GM18951 (cell line): Measurements from ENCODE around the gene SUPT20HL1.
"Not testable (repeated sequence)": the region's sequence is repeated elsewhere in the genome, so short reads cannot be mapped to it uniquely, and the experiment has no call there.

Experiments used
- POLR2A ChIP-seq: IDR thresholded peaks from 4 replicates; pipeline ENCODE4 v1.6.1; 2011; ENCODE audit warnings: mild to moderate bottlenecking; ENCODE audit not compliant: insufficient read length, insufficient read depth; ENCODE audit errors: extremely low read depth
- in situ Hi-C: fragments of 300-500 bp; cut with MboI; formaldehyde crosslinking; loops from one replicate; pipeline ENCODE4 v1.12.0; 2022; ENCODE audit warnings: low sequenced_read_pairs, mixed read lengths, inconsistent platforms; ENCODE audit not compliant: unreplicated experiment

Gene SUPT20HL1

DNA sequence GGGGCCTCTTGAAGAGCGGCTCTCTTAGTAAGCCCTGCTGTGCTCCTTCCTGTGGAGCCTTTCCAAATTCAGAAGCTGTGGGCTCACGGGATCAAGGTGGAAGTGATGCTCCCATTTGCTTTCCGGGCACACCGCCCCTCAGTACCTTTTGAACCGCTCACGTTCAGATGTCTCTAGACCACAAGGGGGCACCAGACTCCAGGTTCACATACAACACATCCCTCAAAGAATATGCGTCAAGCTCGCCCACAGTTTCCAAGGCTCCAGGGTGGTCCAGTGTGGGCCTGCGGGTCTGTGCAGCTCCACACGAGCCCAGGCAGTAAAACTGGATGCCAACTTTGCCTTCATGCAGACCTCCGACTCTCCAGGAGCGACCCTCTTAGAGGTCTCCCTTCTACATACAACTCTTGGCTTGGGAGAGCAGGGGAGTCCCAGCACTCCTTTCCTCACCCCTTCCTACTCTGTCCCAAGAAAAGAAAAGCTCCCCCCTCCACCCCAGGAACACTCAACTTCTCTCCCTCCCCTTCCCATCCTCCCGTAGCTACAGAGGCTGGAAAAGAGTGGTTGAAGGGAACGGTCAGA is 11.0 kb downstream of the SUPT20HL1 start:
- in situ Hi-C loops = no loop called here
- no peak for TF ChIP-seq POLR2A

DNA sequence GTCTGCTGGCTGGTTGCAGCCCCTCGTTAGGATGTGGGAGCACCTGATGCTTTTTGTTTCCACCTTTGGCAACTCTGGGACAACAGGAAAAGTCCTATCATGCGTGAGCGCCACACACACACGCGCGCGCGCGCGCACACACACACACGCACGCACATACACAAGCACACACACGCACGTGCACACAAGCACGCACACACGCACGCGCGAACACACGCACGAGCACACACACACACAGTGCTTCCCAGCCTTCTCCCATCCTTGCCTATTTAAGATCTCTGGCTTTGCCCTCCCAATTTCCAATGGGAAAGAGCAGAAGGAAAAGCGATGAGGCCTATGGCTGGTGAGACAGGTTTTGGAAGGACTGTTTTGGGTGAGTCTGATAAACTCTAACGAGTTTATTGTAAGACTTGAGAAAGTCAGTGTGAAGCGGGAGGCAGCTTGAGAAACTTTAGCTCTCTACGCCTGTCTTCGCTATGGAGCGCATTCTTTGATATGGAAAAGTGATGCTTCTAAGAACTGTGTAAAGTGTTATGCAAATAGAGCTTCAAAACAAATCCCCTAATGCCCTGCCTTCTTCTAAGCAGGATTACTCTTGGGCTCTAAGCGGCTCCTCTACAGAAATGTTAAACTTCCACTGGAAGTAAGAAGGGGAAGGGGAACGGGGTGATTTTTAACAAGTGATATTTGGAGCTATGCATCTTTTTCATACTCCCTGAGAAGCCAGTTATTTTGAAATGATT is 11.8 kb downstream of the SUPT20HL1 start:
- no peak for TF ChIP-seq POLR2A
- in situ Hi-C loops = no loop called here

DNA sequence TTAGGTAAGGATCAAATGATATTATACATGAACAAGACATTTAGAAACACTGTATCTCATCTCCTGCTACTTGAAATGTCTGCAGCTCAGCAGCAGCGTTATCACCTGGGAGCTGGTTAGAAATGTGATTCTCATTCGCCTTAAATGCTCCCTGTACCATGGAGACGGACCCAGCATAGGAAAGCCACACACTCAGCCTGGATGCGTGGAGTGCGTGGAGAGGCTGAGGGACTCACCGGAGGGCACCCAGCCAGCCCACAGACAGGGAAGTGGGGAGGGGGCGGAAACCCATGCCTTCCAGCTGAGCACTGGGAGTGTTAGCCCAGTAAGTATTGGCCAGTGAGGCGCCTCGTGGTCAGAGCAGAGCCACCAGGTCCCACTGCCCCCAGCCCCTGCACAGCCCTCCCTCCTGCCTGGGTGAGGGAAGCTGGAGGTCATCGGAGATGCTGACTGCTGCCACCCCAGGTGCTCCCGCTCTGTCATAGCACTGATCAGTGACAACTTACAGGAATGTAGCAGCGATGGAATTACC is 15.2 kb downstream of the SUPT20HL1 start:
- in situ Hi-C loops = no loop called here
- no peak for TF ChIP-seq POLR2A

DNA sequence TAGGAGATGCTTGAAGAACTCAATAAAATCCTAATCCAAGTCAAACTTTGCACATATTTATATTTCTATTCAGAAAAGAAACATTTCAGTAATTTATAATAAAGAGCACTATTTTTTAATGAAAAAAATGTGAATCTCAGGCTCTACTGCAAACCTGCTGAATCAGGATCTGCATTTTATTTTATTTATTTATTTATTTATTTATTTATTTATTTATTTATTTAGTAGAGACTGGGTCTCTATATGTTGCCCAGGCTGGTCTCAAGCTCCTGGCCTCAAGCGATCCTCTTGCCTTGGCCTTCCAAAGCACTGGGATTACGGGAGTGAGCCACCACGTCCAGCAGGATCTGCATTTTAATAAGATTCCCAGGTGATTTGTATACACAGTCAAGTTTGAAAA is 16.0 kb downstream of the SUPT20HL1 start:
- in situ Hi-C loops = no loop called here

DNA sequence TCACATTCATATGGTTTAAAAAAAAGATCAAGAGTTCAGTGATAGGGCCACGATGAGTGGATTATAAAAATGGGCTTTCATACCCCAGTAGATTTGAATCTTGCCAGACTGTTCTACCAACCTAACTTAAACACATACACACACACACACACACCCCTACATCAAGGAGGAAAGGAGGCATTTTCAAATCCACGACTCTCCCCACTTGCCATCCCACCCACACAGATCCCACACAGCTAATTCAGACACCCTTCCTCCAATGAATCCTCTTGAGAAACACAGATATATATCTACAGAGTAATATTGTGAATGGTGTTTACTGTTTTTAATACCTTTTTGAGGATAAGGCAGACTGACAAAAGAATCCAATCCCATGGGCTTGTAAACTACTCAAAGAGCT is 16.8 kb downstream of the SUPT20HL1 start:
- no peak for TF ChIP-seq POLR2A
- in situ Hi-C loops = no loop called here

More for the DNA sequence above, 16.0 kb downstream of the SUPT20HL1 start:
- no peak for TF ChIP-seq POLR2A

DNA sequence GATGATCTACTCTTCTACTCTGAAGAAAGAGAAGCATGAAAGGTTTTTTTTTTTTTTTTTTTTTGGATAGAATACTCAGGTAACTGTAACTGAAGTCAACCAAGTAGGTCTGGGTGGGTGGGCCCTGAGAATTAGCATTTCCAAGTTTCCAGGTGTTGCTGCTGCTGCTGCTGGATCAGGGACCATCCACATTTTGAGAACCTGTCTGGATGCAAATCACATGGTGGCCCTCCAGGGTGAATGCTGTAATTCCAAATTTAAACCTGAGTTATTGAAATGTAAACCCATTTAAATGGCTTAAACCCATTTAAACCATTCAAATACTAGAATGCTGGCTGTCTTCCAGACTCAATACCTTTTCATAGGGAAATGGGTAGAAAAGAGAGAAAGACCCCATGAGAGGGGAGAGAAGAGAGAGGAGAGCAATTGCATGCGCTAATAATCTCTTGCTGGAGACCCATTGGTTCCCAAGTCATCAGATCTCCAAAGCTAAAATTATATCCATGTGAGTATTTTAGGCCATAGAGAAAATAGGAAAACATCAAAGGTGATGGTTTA is 17.6 kb downstream of the SUPT20HL1 start:
- no peak for TF ChIP-seq POLR2A

DNA sequence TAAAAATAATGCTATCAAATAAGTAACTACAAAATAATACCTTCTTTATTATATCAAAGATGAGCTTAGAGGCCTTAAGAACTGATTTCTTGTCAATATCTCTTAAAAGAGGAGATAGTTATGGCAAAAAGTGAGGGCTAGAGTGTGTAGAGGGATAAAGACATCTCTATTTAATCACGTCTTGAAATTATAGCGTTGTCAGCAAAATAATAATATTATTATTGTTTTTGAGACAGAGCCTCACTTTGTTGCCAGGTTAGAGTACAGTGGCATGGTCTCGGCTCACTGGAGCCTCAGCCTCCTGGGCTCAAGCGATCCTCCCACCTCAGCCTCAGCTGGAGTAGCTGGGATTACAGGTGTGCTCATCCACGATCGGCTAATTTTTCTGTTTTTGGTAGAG is 18.3 kb downstream of the SUPT20HL1 start:
- in situ Hi-C loops = no loop called here
- TF ChIP-seq POLR2A = no peak

More for the DNA sequence above, 17.6 kb downstream of the SUPT20HL1 start:
- in situ Hi-C loops = no loop called here

DNA sequence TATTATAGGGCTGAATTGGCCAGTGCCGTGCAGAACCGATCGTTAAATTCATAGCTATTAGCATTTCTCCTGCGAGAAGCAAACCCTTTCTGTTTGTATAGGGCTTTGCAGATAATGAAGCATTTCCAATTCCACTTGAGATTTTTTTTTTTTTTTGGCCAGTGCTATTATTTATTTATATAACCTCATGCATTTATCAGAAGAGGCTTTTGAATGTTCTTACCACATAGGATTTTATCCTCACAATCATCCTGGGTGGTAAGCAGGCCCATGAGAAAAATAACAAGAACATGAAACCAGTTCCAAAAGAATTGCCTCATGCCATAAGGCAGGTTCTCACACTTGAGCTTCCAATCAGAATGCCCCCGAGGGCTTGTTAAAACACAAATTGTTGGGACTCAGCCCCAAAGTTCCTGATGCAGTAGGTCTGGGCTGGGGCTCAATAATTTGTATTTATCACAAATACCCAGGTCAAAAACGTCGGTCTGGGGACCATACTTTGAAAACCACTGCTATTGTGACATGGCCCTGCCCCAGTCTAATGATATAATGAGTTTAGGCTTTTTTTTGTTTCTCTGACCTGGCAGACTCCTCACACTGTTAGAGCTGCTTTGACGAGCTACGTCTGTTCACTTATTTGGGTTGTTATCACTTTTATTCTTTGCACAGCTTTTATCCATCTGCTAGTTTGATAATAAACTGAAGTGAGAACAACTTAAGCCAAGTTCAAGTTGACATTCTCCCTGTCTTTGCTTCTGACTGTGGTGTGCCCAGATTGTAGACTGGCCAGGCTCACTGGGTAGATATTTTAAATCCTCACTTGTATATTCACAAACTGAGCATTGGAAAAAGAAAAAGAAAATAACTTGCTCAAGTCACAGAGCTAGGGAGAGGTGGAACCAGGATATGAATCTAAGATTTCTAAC is 20.1 kb downstream of the SUPT20HL1 start:
- in situ Hi-C loops = no loop called here
- TF ChIP-seq POLR2A = no peak

DNA sequence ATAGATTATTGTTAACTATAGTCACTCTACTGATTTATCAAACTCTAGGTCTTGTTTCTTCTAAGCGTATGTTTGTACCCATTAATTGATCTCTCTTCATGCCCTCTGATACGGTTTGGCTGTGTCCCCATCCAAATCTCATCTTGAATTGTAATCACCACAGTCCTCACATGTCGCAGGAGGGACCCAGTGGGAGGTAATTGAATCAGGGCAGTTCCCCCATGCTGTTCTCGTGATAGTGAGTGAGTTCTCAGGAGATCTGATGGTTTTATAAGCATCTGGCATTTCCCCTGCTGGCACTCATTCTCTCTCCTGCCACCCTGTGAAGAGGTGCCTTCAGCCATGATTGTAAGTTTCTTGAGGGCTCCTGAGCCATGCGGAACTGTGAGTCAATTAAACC is 21.9 kb downstream of the SUPT20HL1 start:
- in situ Hi-C loops = not testable (repeated sequence)

DNA sequence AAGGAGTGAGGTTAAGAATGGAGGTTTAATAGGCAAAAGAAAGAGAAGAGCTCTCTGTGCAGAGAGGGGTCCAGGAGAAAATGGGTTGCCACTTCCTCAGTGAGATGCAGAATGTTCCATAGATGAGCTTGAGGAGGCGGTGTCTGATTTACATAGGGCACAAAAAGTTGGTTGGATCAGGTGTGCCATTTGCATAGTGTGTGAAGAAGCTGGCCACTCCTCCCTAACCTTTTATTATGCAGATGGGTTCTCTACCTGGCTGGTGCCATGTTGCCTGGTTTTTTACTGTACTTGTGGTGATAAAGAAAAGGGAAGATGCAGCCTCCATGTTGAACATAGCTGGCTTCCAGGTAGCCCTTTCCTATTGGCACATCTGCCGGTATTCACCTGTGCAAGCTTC is 27.3 kb downstream of the SUPT20HL1 start:
- TF ChIP-seq POLR2A = no peak
- in situ Hi-C loops = no loop called here

DNA sequence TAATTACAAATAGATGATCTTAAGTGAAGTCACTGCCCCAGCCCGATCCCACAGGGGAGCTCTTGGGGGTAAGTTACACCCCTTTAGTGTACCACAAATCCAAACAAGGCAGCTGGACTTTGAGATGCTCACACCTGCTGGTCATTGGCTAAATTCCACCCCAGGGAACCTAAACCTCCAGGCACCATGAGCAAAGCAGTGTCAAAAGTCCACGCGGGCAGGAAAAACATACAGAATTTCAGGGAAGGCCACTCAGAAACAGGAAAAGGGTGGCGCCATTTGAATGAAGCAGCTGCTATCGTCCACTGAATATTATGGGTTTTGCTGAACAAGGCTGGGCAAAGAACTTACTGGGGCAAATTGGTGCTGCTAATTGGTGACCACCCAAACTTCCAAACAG is 30.9 kb downstream of the SUPT20HL1 start:
- in situ Hi-C loops = no loop called here
- TF ChIP-seq POLR2A = no peak

DNA sequence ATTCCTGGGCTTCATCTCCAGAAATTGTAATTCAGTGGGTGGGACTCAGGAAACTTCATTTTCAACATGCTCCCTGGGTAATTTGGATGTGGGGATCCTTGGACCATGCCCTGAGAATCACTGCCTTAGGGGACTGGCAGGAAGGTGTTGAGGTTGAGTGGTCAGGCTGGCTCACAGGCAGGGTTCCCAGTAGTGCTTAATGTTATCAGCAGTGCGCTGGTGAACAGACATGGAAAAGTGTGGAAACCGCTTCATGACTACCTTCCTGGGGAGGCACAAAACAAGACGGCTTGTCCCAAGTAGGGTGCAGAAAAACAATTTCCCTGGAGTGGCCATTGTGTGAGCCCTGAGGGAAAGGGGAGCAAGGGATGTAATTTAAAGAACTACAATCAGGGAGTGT is 31.4 kb downstream of the SUPT20HL1 start:
- in situ Hi-C loops = no loop called here
- TF ChIP-seq POLR2A = no peak

DNA sequence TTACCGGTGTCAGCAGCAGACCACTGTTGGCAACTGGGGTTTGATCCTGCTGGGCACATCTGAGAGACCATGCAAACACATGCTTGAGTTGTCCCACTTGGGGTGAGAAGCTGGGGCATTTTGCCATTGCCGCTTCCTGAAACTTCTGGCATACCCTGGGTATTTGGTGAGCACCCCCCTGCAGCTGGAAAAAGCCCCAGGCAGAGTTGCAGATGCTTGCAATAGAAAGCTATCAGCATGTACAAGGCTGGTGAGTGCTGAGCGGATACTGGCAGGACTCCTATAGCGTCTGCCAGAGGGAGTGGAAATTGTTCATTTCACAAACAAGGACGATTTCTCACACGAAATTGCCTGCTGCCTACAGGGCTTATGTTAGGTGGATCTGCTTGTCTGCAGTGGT is 32.3 kb downstream of the SUPT20HL1 start:
- in situ Hi-C loops = no loop called here

More for the DNA sequence above, 32.3 kb downstream of the SUPT20HL1 start:
- TF ChIP-seq POLR2A = no peak
